CMK (cell line): Measurements from ENCODE around the gene NFAT5.
"Not testable (repeated sequence)": the region's sequence is repeated elsewhere in the genome, so short reads cannot be mapped to it uniquely, and the experiment has no call there.

ENCODE experiments used
- DNase-seq: peaks from one replicate; pipeline ENCODE4 v3.0.0-alpha.2; 2010; ENCODE audit warnings: low read depth

NFAT5 gene

DNA sequence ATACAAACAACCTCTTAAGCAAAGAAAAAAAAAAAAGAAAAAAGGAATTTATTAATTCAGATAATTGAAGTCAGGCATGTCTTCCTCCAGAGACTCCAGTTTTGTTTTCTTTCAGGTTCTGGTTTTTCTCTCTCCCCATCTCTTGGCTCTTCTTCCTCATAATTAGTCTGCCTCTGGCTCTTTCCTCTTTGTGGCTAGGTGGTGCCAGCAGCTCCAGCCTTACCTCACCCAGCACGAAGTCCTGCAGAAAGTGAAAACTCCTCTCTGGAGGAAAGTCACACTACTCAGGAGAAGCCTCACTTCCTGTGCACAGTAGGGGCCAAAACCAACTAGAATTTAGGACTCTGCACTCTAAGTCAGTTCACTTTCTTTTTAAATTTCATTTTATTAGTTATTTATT, 10.3 kb upstream of the NFAT5 start:
- no peak for DNase-seq

DNA sequence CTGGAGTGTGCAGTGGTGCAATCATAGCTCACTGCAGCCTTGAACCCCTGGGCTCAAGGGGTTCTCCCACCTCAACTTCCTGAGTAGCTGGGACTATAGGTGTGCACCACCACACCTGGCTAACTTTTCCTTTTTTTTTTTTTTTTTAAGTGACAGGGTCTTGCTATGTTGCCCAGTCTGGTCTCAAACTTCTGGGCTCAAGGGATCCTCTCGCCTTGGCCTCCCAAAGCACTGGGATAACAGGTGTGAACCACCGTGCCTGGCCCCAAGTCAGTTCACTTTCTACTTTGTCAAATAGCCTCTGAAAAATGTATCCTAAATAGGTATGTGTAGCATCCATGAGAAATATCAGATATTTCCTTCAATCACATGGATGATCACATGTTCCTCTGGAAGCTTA, 9.9 kb upstream of the NFAT5 start:
- DNase-seq = no peak

DNA sequence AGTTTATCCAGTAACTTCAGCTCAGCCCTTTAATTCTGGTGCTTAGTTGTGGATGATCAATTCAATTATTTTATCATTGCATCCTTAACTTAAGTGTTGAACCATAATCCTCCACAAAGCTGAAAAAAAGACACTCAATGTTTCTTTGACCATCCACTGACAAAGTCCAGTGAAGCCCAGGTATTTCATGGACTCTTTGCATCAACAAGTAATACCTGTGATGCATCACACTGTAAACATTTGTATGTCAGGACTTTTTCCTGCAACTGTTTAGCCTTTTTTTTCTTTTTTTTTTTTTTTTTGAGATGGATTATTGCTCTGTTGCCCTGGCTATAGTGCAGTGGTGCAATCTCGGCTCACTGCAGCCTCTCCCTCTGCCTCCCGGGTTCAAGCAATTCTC, 6.6 kb upstream of the NFAT5 start:
- no peak for DNase-seq

DNA sequence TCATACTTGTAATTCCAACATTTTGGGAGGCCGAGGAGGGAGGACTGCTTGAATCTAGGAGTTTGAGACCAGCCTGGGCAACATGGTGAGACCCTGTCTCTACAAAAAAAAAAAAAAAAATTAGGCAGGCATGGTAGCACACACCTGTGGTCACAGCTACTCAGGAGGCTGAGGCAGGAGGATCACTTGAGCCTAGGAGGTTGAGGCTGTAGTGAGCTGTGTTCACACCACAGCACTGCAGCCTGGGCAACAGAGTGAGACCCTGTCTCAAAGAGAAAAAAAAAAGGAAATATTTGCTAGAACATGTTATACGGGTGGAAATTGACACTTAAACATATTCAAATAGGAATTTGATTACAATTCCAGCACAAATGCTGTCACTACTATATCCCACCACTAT, 4.4 kb upstream of the NFAT5 start:
- DNase-seq = not testable (repeated sequence)

DNA sequence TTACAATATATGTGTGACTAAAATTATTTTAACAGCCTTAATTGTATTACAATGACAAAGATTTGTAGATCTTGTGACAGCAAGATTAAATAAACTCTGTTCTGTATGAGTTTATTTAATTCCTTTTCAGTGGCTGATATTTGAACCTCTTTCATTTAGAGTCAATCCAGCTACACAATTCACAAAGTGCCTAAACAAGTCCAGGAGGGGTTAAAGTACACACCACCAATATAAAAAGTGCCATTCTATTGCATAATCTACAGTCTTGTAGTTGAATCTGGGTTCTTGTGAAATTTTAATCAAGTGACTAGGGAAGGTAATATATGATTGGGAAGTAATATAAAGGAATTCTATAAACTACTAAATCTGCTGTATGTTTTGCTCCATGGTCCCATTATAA, 3.9 kb upstream of the NFAT5 start:
- no peak for DNase-seq

DNA sequence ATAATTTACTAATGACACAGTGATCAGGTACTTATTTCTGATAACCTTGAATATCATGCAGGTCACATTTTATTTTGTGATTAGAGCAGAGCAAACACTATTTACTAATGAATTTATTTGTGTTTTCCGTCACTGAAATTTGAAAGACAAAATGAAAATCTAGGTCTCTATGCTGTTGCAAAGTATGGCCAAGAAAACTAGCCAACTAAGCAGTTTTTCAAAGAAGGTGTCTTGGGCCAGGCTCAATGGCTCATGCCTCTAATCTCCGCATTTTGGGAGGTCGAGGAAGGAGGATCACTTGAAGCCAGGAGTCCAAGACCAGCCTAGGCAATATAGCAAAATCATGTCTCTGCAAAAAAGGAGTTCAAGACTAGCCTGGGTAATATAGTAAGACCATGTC, 3.0 kb upstream of the NFAT5 start:
- no peak for DNase-seq

DNA sequence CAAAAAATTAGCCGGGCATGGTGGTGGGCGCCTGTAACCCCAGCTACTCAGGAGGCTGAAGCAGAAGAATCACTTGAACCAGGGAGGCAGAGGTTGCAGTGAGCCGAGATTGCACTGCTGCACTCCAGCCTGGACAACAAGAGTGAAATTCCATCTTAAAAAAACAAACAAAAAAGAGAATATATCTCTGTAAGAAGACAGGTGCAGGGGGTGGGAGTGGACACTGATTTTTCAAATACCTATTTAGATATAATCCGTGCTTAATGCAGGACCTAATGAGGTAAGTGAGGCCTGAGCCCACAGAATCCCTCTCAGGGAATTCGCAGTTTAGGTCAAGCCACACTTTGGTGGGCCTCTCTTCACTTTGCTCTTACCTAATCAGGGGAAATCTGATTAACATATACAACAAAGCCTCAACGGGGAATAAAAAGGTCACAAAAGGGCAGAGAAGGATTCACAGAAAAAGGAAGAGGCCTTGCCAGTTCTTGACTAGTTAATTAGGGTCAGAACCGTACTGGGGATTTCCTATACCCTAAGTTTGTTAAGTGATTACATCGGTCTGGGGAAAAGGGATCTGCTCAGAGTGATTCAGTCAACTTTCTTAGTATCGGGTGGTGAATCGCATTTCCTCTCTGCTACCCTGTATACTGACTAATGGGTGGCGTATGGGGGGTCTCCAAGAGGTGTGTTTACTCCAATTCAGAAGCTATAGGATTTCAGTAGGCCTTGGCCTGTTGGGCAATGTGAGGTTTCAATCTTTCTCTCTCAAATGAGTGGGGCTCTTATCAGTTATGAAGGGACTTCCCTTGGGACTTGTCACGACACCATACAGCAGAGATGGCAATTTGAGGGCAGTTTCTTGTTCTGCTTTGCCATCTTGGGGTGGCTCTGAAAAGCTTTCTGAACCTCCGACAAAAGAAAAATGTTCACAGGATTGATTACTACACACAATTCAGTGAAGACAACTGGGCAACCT, 1.9 kb upstream of the NFAT5 start:
- DNase-seq = peak; percentile 67

DNA sequence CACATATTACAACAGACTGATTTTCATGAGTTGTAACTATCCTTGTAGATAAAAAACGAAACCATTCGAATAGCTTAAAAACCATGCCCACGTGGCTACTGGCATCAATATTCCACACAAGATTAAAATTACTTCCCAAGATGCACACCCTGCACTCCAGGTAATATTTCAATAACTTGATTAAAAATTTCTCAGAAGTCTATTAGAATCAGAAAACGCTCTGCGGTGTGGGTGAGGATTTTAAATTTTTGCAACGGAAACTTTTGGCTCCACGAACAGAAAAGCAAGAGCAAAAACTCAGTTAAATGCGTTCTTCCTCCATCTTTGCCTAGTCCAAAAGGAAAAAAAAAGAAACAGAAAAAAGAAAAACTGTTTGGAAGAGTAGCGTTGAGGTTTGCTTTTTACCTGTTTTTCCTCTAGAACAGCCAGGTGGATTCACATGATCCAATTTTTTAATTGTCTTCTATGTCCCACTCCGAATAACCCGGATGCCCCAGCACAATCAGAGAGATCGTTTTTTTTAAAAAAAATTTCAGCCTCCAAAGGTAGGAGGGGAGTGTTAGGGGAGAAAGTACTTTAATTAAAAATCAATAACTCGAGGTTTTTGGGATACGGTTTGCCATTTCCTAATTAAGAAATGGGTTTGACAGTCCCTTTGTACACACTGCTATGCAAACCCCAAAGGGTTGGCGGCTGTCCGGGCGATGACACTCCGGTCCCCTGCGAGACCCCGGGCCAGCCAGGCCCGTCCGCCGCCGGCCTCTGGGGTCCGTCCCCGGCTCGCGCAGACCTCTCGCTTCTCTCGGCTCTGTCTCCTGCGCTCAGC, 708 bp upstream of the NFAT5 start:
- DNase-seq = no peak

DNA sequence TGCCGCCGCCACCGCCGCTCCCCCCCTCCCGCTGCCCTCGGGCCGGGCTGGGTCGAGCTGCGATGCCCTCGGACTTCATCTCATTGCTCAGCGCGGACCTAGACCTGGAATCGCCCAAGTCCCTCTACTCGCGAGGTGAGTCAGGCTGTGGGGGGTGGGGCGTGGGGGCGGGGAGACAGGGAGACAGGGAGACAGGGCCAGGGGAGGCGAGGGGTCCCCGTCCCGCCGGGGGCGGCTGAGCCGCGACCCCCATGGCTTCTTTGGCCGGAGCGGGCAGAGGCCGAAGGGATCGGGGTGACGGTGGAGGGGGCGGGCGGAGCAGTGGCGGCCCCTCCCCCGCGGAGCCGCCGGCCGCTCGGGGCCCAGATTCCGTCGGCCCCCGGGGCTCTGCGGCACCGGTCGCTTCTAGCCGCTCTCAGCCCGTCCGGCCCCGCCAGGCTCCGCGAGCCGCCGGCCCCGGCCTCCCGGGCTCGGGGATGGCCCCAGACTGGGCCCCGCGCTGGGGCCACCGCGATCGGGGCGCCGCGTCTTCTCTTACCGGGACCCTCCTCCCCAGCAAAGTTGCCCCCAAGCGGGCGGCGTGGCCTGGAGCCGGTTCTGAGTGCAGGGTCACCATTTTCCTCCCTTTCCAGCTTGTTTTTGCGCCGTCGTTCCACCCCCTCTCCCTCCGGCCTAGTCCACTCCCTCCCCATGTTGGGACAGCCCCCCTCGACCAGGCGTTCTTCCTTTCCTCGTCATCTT, 644 bp downstream of the NFAT5 start:
- no peak for DNase-seq

DNA sequence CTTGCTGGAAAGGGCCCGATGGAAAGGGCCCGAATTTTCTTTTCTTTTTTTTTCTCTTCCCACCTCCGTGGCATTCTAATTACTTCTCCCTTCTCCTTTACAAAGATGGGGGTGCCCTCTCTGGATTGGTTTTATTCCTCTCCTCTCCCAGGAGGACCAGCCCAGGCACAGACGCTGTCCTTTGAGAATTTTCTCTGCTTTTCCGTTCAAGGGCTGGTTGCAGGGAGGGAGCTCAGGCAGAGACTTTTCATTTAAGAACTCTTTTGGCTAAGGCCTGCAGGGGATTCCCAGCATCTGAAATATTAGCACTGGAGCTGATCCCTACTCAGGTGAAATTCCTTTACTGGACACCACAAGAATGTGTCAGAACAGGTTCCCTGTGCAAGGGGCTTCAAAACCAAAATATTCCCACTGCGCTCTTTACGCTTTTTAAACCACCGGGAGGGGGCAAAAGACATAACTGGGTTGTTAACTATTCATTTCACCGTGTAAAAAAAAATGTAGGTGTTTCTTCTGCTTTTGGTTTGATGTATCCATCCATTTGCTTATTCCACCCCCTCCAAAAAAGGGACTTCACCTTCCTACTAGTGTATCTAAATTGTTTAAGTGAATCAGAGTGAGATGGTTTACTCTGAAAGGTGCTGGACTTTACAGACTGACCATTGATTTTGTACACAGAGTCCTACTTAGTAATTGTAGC, 1.4 kb downstream of the NFAT5 start:
- no peak for DNase-seq

DNA sequence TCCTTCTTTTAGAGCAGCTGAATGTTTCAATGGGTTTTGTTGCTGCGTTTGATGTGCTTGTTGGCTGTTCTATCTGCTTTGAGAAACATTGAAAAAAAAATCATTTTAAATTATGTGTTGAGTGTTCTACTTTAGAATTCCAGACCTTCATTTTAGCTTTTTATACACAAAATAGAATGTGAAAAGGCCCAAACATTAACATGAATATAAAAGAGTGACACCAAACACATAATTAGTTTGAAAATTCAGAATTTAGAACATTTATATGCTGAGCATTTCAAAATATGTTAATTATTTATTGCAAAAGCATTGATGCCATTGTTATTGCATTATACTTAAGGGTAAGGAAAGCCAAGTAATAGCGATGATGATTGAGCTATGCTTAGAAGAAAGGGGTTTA, 2.9 kb downstream of the NFAT5 start:
- DNase-seq = no peak

DNA sequence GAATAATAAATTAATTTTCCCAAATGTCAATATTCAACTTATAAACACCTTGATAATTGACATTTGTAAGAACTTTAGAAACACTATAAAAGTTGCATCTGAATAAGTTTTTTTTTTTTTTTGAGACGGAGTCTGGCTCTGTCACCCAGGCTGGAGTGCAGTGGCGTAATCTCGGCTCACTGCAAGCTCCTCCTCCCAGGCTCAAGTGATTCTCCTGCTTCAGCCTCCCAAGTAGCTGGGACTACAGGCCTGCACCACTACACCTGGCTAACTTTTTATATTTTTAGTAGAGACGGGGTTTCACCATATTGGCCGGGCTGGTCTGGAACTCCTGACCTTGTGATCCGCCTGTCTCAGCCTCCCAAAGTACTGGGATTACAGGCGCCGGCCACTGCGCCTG, 13.0 kb downstream of the NFAT5 start:
- DNase-seq = not testable (repeated sequence)

DNA sequence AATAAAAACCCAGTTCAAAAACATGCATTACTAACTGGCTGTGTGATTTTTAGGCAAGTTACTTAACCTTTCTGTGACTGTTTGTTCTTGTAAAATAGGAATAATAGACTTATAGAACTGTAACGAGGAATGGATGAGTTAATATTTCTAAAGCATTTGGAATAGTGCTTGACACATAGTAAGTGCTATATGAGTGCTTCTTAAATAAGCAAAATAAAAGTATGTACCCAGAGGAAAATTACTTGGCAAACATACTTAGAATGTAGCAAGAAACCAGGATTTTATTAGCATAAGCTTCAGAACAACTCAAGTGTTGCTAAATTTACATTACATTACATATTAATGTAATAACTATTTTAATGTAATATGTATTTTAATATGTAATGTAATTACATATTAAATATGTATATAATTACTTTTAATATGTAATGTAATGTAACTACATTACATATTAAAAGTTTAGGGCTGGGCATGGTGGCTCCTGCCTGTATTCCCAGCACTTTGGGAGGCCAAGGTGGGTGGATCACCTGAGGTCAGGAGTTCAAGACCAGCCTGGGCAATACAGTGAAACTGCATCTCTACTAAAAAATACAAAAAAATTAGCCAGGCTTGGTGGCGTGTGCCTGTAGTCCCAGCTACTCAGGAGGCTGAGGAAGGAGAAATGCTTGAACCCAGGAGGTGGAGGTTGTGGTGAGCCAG, 14.2 kb downstream of the NFAT5 start:
- no peak for DNase-seq

DNA sequence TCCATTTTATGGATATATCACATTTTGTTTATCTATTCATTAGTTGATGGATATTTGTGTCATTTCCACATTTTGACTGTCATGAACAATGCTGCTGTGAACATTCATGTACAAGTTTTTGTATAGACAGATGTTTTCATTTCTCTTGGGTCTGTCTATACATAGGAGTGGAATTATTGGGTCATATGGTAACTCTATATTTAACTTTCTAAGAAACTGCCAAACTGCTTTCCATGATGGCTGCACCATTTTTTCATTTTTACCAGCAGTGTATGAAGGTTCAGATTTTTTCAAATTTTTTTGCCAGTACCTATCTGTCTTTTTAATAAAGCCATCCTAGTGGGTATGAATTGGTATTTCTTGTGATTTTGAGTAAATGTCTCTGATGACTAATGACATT, 15.5 kb downstream of the NFAT5 start:
- DNase-seq = no peak

DNA sequence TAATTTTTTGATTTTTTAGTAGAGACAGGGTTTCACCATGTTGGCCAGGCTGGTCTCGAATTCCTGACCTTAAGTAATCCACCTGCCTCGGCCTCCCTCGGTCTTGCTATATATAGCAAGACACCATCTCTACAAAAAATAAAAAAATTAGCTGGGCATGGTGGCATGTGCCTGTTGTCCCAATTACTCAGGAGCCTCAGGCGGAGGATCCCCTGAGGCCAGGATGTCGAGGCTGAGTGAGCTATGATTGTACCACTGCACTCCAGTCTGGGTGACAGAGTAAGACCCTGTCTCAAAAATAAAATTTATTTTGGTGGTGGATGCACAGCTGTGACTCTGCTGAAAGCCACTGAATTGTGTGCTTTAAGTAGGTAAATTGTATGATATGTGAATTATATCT, 18.7 kb downstream of the NFAT5 start:
- not testable (repeated sequence) for DNase-seq

DNA sequence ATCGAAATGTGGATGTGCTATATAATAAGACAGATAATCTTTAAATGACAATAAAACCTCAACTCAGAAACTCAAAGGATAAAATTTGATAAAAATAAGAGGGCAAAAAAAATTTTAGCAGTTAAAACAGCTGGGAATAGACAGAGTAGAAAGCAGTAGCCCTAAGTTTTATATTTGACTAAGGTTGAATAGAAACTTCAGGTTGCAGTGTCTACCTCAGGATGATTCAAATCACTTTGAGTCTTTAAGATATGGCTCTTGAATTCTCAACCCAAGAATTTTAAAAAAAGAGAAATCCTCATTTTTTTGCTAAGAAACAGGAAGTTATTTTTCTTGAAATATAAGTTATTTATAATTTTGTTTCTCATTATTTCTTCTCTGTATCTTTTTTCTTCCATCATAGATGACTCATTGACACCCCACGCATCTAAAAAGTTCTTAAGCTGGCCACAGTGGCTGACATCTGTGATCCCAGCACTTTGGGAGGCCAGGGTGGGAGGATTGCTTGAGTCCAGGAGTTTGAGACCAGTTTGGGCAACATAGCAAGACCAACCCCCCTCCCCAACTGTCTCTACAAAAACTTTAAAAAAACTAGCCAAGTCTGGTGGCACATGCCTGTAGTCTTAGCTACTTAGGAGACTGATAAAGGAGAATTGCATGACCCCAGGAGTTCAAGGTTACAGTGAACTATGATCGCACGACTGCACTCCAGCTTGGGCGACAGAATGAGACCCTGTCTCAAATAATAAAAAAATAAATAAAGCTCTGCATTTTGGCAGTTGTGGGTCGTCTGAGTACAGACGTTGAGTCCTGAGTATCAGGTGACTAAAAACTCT, 23.9 kb downstream of the NFAT5 start:
- DNase-seq = no peak

DNA sequence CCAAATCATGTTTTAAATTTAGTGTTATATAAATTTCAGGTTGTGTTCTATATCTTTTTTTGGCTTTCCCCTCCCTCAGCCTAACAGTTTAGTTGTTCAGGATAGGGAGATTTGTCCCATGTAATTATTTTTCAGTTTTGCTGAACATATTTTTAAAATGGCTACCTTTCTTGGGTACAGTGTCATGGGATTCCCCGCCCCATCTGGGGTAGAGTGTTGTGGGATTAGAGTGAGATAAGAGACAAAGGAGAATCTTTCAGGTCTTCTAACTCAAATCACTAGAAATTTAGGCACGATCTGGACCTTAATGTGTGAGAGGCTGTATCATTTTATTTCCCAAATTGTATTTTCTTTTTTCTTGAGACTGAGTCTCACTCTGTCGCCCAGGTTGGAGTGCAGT, 24.8 kb downstream of the NFAT5 start:
- no peak for DNase-seq

DNA sequence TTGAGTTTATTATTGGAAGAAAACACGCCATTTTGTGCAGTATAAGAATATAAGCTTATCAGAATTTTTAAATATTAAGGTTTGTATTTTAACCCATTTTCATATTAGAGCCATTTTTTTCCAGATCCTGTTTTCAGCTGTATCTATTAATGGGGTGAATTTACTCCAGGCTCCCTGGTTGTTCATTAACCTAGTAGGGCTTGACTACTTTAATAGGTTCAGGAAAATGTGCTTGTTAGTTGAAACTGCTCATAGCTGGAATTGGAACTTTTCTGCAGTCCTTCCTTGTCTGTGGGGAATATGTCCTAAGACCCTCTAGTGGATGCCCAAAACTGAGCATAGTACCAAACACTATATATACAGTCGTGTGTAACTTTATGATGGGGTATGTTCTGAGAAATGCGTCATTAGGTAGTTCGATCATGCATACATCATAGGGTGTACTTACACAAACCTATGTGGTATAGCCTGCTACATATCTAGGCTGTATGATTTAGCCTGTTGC, 28.0 kb downstream of the NFAT5 start:
- no peak for DNase-seq

DNA sequence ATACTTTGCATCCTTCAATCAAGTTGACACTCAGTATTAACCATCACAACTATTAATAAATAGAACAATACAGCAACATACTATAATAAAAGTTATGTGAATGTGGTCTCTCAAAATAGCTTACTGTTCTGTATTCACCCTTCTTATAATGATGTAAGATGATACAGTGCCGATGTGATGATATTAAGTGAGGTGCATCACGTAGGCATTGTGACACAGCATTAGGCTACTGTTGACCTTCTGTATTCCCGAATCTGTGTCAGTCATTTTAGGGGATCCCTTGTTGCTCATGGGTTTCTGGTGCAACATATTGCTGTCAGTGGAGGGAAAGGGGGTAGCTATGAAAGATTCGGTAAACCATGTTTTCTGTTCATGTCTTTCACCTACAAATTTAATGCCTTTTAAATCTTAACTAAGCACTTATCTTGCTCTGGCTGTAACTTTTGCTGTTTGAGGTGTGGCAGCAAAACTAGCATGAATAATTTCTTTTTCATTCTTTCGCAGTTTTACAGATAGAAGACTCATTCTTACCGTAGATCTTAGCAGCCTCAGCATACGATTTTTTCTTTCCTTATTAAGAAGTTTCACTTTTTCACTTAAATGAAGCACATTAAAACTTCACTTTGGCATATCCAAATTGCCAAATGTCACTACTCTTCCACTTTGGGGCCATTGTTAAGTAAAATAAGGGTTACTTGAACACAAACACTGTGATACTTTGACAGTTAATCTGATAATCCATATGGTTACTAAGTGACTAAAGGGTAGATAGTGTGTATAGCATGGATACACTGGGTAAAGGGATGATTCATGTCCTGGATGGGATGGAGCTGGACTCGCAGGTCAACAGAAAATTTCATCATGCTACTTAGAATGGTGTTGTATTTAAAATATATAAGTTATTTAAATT, 29.6 kb downstream of the NFAT5 start:
- DNase-seq = no peak
